HepG2 (cell line): ENCODE data around the gene ADAM10. TPM values are rescaled to one million over a fixed set of nuclear protein-coding genes. Genes with fewer than 3 reads are reported as not detected.

Experiments
- DPF2 ChIP-seq: sonication (generic); formaldehyde crosslinking; IDR thresholded peaks from 2 replicates; pipeline ENCODE4 v1.4.0; 2020; ENCODE audit warnings: mild to moderate bottlenecking, low read depth, missing genetic modification reagents, borderline replicate concordance
- FOSL1 ChIP-seq: sonication (generic); formaldehyde crosslinking; IDR thresholded peaks from 2 replicates; pipeline ENCODE4 v1.9.0; 2021; ENCODE audit warnings: missing genetic modification reagents, borderline replicate concordance
- FOXM1 ChIP-seq: sonication (generic); formaldehyde crosslinking; IDR thresholded peaks from 2 replicates; pipeline ENCODE4 v1.5.0; 2020; ENCODE audit warnings: missing genetic modification reagents
- ISX ChIP-seq: sonication (generic); formaldehyde crosslinking; conservative IDR thresholded peaks from 2 replicates; pipeline ENCODE4 v1.5.0; 2020; ENCODE audit warnings: missing genetic modification reagents
- KDM5A ChIP-seq: fragments of 200-600 bp; sonication (generic); IDR thresholded peaks from 2 replicates; pipeline ENCODE4 v1.7.0; 2018; ENCODE audit warnings: antibody characterized with exemption, mild to moderate bottlenecking, low read length, borderline replicate concordance
- PHF21A ChIP-seq: sonication (generic); formaldehyde crosslinking; IDR thresholded peaks from 2 replicates; pipeline ENCODE4 v1.5.0; 2020; ENCODE audit warnings: mild to moderate bottlenecking, missing genetic modification reagents
- POGZ ChIP-seq: sonication (generic); formaldehyde crosslinking; IDR thresholded peaks from 2 replicates; pipeline ENCODE4 v1.4.0; 2020; ENCODE audit warnings: mild to moderate bottlenecking, missing genetic modification reagents
- SAFB2 ChIP-seq: sonication (generic); formaldehyde crosslinking; IDR thresholded peaks from 2 replicates; pipeline ENCODE4 v1.5.1; 2020; ENCODE audit warnings: missing genetic modification reagents, low read depth, mild to moderate bottlenecking, borderline replicate concordance
- TGIF2 ChIP-seq: IDR thresholded peaks from 2 replicates; pipeline ENCODE4 v1.6.1; 2016; ENCODE audit warnings: control low read depth, missing compliant biosample characterization
- ZHX2 ChIP-seq, 2 experiments: sonication (generic) in 1 of 2; formaldehyde crosslinking in 1 of 2; IDR thresholded peaks; 2 replicates each; pipeline versions ENCODE4 v1.6.1 to v1.9.0; 2014 to 2022; ENCODE audit warnings: antibody characterized with exemption in 1 of 2, borderline replicate concordance in 1 of 2, inconsistent platforms in 1 of 2, low read depth in 1 of 2, missing genetic modification reagents in 1 of 2
- polyA plus RNA-seq, 8 experiments: library from polyadenylated mRNA; depleted of rRNA in 3 of 8; stranded (reverse) in 7 of 8; unstranded in 1 of 8; fragments of >200 nt; fragmentation: Illumina TruSeq in 4 of 8; extraction: Trizol in 4 of 8; gene quantifications; 2 replicates each; pipeline versions ENCODE4 v1.2.1 to v1.2.3, GENCODE V29; 2011 to 2016; ENCODE audit warnings: low read depth in 4 of 8, missing spikeins in 1 of 8, mixed read lengths in 1 of 8; ENCODE audit not compliant: insufficient read depth in 1 of 8
- total RNA-seq, 5 experiments: library from RNA; depleted of rRNA; stranded (reverse); fragments of >200 nt; fragmentation: Illumina TruSeq; extraction: Trizol; gene quantifications; 2 replicates each; pipeline ENCODE4 v1.2.3, GENCODE V29; 2016; ENCODE audit warnings: low read depth in 1 of 5
- TF ChIP-seq, protein P1 (sequence below): IDR thresholded peaks from 2 replicates; pipeline ENCODE4 v1.4.0; 2020; ENCODE audit warnings: mild to moderate bottlenecking, missing genetic modification reagents
- TF ChIP-seq, protein P2 (sequence below): sonication (generic); formaldehyde crosslinking; IDR thresholded peaks from 2 replicates; pipeline ENCODE4 v1.4.0; 2020; ENCODE audit warnings: mild to moderate bottlenecking, missing genetic modification reagents, borderline replicate concordance
- TF ChIP-seq, protein P3 (sequence below): IDR thresholded peaks from 2 replicates; pipeline ENCODE4 v1.6.1; 2016
- TF ChIP-seq, protein P4 (sequence below): IDR thresholded peaks from 2 replicates; pipeline ENCODE4 v1.6.1; 2012; ENCODE audit warnings: low read depth, low read length, improper control_type of control experiment

Gene ADAM10
- total and polyA plus RNA-seq, 2 of the 13 experiments (the other 11 are each of a cell fraction or from before 2014, with no cell fraction given), result 92.7 to 125 TPM

- TF ChIP-seq TGIF2 (CRISPR knock-in tag) (no peak), ISX (CRISPR knock-in tag) (no peak), PHF21A (CRISPR knock-in tag) (no peak), FOSL1 (CRISPR knock-in tag) (no peak), FOXM1 (CRISPR knock-in tag) (no peak), DPF2 (CRISPR knock-in tag) (no peak), ZHX2 (IDR thresholded peaks at IDR 0.05; ENCODE audit: low read depth) (no peak), ZHX2 (CRISPR knock-in tag; IDR thresholded peaks at IDR 0.05; ENCODE audit: borderline replicate concordance) (no peak), SAFB2 (CRISPR knock-in tag) (no peak), KDM5A (no peak), POGZ (CRISPR knock-in tag) (0 out of 2 replicates have a peak, but pooled peaks have one; percentile 34)
- TF ChIP-seq, protein P1, sequence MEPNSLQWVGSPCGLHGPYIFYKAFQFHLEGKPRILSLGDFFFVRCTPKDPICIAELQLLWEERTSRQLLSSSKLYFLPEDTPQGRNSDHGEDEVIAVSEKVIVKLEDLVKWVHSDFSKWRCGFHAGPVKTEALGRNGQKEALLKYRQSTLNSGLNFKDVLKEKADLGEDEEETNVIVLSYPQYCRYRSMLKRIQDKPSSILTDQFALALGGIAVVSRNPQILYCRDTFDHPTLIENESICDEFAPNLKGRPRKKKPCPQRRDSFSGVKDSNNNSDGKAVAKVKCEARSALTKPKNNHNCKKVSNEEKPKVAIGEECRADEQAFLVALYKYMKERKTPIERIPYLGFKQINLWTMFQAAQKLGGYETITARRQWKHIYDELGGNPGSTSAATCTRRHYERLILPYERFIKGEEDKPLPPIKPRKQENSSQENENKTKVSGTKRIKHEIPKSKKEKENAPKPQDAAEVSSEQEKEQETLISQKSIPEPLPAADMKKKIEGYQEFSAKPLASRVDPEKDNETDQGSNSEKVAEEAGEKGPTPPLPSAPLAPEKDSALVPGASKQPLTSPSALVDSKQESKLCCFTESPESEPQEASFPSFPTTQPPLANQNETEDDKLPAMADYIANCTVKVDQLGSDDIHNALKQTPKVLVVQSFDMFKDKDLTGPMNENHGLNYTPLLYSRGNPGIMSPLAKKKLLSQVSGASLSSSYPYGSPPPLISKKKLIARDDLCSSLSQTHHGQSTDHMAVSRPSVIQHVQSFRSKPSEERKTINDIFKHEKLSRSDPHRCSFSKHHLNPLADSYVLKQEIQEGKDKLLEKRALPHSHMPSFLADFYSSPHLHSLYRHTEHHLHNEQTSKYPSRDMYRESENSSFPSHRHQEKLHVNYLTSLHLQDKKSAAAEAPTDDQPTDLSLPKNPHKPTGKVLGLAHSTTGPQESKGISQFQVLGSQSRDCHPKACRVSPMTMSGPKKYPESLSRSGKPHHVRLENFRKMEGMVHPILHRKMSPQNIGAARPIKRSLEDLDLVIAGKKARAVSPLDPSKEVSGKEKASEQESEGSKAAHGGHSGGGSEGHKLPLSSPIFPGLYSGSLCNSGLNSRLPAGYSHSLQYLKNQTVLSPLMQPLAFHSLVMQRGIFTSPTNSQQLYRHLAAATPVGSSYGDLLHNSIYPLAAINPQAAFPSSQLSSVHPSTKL, result peak; percentile 51
- TF ChIP-seq, protein P2, sequence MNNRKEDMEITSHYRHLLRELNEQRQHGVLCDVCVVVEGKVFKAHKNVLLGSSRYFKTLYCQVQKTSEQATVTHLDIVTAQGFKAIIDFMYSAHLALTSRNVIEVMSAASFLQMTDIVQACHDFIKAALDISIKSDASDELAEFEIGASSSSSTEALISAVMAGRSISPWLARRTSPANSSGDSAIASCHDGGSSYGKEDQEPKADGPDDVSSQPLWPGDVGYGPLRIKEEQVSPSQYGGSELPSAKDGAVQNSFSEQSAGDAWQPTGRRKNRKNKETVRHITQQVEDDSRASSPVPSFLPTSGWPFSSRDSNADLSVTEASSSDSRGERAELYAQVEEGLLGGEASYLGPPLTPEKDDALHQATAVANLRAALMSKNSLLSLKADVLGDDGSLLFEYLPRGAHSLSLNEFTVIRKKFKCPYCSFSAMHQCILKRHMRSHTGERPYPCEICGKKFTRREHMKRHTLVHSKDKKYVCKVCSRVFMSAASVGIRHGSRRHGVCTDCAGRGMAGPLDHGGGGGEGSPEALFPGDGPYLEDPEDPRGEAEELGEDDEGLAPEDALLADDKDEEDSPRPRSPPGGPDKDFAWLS (CRISPR knock-in tag), result no peak
- TF ChIP-seq, protein P3, sequence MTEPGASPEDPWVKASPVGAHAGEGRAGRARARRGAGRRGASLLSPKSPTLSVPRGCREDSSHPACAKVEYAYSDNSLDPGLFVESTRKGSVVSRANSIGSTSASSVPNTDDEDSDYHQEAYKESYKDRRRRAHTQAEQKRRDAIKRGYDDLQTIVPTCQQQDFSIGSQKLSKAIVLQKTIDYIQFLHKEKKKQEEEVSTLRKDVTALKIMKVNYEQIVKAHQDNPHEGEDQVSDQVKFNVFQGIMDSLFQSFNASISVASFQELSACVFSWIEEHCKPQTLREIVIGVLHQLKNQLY (CRISPR knock-in tag), result no peak
- TF ChIP-seq, protein P4, sequence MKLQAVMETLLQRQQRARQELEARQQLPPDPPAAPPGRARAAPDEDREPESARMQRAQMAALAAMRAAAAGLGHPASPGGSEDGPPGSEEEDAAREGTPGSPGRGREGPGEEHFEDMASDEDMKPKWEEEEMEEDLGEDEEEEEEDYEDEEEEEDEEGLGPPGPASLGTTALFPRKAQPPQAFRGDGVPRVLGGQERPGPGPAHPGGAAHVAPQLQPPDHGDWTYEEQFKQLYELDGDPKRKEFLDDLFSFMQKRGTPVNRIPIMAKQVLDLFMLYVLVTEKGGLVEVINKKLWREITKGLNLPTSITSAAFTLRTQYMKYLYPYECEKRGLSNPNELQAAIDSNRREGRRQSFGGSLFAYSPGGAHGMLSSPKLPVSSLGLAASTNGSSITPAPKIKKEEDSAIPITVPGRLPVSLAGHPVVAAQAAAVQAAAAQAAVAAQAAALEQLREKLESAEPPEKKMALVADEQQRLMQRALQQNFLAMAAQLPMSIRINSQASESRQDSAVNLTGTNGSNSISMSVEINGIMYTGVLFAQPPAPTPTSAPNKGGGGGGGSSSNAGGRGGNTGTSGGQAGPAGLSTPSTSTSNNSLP, result no peak
These were observed 123.1 kb downstream of the ADAM10 start (continued) for GRCh38 chr15:58626378-58626777.
